Chondrocyte (in vitro differentiated cells): ENCODE results near the gene MACROD2. TPM values are rescaled to one million over a fixed set of nuclear protein-coding genes. Genes with fewer than 3 reads are reported as not detected.

Source experiments
- DNase-seq: peaks from one replicate; pipeline ENCODE4 v3.0.0; 2021; ENCODE audit warnings: mixed read lengths, low spot score
- H3K27ac Mint-ChIP-seq: one replicate; pipeline ENCODE4 v1.8.0; 2021; ENCODE audit warnings: mild to moderate bottlenecking, moderate library complexity, mixed read lengths; ENCODE audit not compliant: unreplicated experiment
- H3K27me3 Mint-ChIP-seq: 2 replicates; pipeline ENCODE4 v1.8.0; 2021; ENCODE audit warnings: low read depth, mixed read lengths
- H3K36me3 Mint-ChIP-seq: 2 replicates; pipeline ENCODE4 v1.8.0; 2021; ENCODE audit warnings: low read depth, mixed read lengths
- H3K4me1 Mint-ChIP-seq: 2 replicates; pipeline ENCODE4 v1.8.0; 2021; ENCODE audit warnings: low read depth, mild to moderate bottlenecking, mixed read lengths
- H3K4me3 Mint-ChIP-seq: one replicate; pipeline ENCODE4 v1.8.0; 2021; ENCODE audit warnings: mild to moderate bottlenecking, moderate library complexity, mixed read lengths; ENCODE audit not compliant: unreplicated experiment
- H3K9me3 Mint-ChIP-seq: 2 replicates; pipeline ENCODE4 v1.8.0; 2021; ENCODE audit warnings: low read depth, mixed read lengths
- total RNA-seq: library from RNA; stranded (reverse); gene quantifications from 3 replicates; pipeline ENCODE4 v1.2.1, GENCODE V29; 2021
- TF ChIP-seq, protein P1 (sequence below): fragments of 200-600 bp; sonication (generic); IDR thresholded peaks from 2 replicates; pipeline ENCODE4 v1.5.0; 2021; ENCODE audit warnings: antibody characterized with exemption, mild to moderate bottlenecking, moderate library complexity

The MACROD2 gene
- total RNA-seq, 1 donor from 2014 or later, result 3.2 TPM

DNA sequence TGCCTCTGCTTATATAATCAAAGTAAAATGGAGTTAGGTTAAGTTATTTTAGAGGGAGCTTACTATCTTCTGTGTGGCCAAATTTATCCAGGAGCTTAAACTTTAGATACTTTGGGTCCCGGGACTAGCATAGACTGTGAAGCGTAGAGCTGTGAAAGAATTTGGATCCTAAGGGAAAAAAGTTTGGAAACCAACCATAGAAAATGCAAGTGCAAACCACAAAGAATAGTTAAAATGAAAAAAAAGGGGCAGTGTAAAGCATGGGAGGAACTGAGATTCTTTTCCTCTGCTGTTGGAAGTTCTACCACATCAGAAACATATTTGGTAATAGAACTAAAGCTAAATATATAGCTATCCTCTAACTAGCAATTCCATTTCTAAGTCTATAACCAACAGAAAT, 574.3 kb downstream of the MACROD2 start:
- Mint-ChIP-seq H3K36me3 (no peaks in the 10 kb centered on the region), H3K27ac (no peak overlapping the region), H3K4me1 (no peaks in the 10 kb centered on the region), H3K9me3 (peaks cover 10% of the 10 kb centered on the region), H3K27me3 (no peaks in the 10 kb centered on the region), H3K4me3 (no peak overlapping the region)
- TF ChIP-seq, protein P1, sequence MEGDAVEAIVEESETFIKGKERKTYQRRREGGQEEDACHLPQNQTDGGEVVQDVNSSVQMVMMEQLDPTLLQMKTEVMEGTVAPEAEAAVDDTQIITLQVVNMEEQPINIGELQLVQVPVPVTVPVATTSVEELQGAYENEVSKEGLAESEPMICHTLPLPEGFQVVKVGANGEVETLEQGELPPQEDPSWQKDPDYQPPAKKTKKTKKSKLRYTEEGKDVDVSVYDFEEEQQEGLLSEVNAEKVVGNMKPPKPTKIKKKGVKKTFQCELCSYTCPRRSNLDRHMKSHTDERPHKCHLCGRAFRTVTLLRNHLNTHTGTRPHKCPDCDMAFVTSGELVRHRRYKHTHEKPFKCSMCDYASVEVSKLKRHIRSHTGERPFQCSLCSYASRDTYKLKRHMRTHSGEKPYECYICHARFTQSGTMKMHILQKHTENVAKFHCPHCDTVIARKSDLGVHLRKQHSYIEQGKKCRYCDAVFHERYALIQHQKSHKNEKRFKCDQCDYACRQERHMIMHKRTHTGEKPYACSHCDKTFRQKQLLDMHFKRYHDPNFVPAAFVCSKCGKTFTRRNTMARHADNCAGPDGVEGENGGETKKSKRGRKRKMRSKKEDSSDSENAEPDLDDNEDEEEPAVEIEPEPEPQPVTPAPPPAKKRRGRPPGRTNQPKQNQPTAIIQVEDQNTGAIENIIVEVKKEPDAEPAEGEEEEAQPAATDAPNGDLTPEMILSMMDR, result no peak
- DNase-seq, result no peak

DNA sequence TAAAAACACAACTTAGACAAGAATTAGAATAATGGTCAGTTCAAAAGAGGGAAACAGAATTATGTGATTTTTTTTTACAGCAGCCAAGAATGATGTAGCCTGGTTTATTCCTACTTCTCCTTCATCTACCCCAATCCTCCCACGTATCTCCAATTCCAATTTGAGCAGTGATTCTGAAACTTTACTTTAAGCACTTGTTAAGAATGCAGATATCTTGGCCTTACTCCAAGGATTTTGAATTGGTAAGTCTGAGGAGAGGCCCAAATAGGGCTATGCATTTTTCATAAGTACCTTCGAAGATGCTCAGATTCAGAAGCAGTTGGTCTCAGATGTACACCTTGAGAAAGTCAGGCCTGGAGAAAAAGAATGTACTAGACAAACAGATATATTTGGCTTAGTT, 575.5 kb downstream of the MACROD2 start:
- Mint-ChIP-seq H3K4me3 (no peak overlapping the region), H3K4me1 (no peaks in the 10 kb centered on the region)
- DNase-seq, result no peak

DNA sequence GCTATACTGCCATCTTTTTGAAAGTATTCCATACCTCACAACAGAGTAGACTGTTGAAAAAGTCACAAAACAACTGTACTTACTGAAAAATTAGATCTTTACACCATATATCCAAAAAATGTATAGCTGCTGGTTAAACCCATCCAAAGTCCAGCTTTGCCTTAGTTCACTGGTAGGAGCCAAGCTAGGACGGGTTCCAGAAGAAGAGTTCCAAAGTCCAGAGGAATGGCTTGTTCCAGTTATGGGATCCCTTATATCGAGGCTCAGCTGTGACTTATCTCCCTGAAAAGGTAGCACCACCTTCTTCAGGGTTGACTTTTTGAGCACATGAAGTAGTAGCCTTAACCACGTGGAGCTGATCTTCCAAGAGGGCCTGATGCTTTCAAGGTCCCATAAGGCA, 578.4 kb downstream of the MACROD2 start:
- DNase-seq, result no peak
- H3K27me3 Mint-ChIP-seq, result no peaks in the 10 kb centered on the region
- H3K9me3 Mint-ChIP-seq, result no peaks in the 10 kb centered on the region
- TF ChIP-seq, protein P1, result no peak
- no peak overlapping the region for H3K27ac Mint-ChIP-seq
- H3K4me1 Mint-ChIP-seq, result no peaks in the 10 kb centered on the region
- no peaks in the 10 kb centered on the region for H3K36me3 Mint-ChIP-seq
- no peak overlapping the region for H3K4me3 Mint-ChIP-seq

More for the DNA sequence above, 575.5 kb downstream of the MACROD2 start:
- no peaks in the 10 kb centered on the region for H3K36me3 Mint-ChIP-seq
- H3K27me3 Mint-ChIP-seq, result no peaks in the 10 kb centered on the region
- no peak overlapping the region for H3K27ac Mint-ChIP-seq
- TF ChIP-seq, protein P1, result no peak
- peaks cover 3% of the 10 kb centered on the region for H3K9me3 Mint-ChIP-seq

DNA sequence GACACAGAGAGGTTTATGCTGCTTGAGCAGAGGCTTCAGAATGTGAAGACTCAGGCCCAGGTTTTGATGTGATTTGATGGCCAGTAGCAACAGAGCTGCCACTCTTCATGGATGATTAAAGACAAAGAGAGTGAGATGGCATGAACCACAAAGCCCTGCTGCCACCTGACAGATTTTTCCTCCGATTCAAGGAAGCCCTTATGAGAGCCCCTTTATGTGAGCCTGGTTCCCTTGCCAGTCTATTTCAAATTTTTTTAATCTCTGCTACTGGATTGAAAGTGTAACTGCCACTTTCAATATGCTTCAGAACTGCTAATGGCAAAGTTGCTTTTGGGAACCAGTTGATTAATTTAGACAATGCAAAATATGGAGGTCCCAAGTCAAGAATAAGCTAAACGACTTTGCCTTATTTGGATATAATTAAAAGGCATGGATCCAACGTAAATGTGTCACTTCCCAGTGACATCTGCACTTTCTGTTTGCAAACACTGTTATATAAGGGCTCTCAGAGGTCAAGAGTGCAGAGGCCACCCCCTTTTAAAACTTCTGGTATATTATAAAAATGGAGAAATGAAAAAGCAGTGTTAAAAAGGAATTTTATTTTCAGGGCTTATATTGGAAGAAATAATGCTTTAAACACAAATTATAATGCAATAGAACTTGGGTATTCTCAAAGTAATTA, 581.0 kb downstream of the MACROD2 start:
- H3K9me3 Mint-ChIP-seq, result no peaks in the 10 kb centered on the region
- H3K27ac Mint-ChIP-seq, result no peak overlapping the region
- H3K36me3 Mint-ChIP-seq, result no peaks in the 10 kb centered on the region
- H3K4me3 Mint-ChIP-seq, result no peak overlapping the region
- no peaks in the 10 kb centered on the region for H3K27me3 Mint-ChIP-seq
- H3K4me1 Mint-ChIP-seq, result no peaks in the 10 kb centered on the region
- DNase-seq, result no peak
- TF ChIP-seq, protein P1, result no peak

DNA sequence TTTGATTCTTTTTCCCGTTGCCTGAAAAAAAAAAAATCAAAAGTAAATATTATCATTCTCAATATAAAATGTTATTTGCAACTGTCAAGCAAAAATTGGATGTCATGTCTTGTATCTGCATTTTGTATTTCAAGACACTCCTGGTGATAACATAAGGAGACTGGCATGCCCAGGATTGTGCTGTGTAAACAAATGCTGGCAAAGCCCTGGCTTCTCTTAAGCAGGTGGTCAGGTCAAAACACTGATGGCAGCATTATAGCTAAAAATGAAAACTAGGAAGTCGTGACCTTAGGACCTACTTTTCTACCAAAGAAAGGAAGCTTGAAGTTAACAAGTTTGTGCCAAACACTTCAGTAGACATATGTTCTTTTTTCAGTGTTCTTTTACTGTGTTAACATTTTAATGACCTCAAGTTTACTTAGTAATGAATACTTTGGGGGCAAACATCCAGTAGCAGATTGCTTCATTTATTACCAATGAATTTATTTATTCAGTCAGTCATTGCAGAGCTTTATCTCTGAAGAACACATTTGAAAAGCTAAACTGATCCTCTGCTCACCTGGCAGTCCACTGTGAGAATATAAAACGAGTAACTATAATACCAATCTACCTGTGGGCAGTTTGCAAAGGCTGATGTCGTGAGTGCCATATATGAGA, 585.2 kb downstream of the MACROD2 start:
- Mint-ChIP-seq H3K27ac (no peak overlapping the region), H3K36me3 (no peaks in the 10 kb centered on the region), H3K27me3 (no peaks in the 10 kb centered on the region), H3K9me3 (no peaks in the 10 kb centered on the region), H3K4me3 (no peak overlapping the region), H3K4me1 (no peaks in the 10 kb centered on the region)
- TF ChIP-seq, protein P1, result no peak
- no peak for DNase-seq
